GM19351 (cell line): Measurements from ENCODE around the gene EFNB2.

ENCODE experiments used
- ATAC-seq: cut with Tn5 transposase; IDR thresholded peaks from one replicate; pipeline ENCODE4 v1.9.1; 2021; ENCODE audit warnings: mild to moderate bottlenecking, moderate library complexity; ENCODE audit not compliant: unreplicated experiment

EFNB2 gene

GRCh38 chr13:106503730-106504453 lies 31.6 kb downstream of the EFNB2 start:
- ATAC-seq: no peak

DNA sequence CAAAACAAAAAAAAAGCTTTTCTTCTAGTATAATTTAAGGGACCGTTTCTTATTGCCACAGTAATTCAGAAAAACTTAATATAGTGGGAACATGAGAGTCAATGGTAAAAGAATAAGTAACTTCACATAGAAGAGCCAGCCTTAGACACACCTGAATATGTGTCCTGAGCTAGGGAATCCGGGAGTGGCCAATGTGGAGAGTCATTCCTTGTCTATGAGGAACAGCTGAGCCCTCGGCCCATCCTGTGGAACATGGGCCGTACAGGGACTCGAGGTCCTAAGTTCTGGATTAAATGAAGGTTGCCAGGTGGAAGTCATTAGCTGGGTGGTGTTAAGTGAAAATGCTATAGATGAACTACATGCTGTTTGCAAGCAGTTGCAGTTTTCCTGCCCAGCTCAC lies 32.2 kb downstream of the EFNB2 start:
- no peak for ATAC-seq

DNA sequence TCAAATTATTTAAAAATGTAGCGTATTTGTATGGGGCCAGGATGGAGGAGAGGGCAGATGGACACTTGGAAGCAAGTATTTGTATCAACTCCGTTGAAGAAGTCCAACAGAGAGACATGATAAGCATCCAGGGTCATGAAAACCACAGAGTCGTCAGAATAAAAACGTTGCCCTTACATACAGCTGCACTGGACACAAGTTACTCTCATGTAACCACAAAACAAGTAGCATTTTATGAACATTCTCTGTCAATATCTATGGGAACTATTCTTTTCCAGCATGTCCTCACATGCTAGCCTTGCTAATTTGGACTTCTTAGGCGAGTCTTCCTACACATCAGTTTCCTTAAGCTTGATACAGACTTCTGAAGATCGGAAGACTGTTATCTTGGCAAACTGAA lies 35.0 kb downstream of the EFNB2 start:
- ATAC-seq: no peak

- peak; percentile 66 for ATAC-seq
Measured at GRCh38 chr13:106499896-106500295, 35.6 kb downstream of the EFNB2 start.

DNA sequence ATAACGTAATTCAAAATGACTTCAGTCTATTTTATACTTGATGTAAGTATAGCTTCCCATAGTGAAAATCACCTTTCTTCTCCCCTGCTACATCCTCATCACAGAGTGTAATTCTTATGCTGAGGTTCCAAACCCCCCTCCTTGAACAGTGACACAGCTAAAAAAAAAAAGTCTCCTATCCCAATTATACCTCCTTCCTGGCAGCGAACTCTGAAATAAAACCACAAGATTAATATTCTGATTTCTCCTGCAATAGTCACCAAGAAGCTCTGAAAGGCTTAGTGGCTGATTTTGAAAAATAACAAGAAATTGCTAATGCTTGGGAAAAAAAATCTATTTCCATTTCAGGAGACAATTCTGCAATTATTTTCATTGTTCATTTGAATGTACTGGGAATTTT lies 36.3 kb downstream of the EFNB2 start:
- no peak for ATAC-seq

DNA sequence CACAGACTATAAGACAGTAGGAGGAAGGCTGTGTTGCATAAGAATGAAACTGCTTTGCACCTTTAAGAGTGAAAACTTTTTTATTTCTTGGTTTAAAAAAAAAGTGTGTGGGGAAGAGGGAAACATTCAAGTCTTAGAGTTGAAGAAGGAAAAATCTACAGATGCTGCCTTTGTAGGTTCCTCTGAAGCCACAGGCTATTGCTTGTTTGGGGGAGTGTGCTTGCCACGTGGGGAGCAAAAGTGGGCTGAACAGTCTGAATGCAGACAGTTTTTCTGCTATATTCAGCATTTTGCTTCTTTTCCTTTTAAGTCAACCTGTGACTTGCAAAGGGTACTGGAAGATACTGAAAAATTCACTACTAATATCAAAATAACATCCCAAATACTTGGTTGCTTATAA lies 36.9 kb downstream of the EFNB2 start:
- no peak for ATAC-seq

GRCh38 chr13:106498158-106498557 lies 37.3 kb downstream of the EFNB2 start:
- ATAC-seq: no peak

GRCh38 chr13:106497079-106497478 lies 38.4 kb downstream of the EFNB2 start:
- ATAC-seq: no peak

DNA sequence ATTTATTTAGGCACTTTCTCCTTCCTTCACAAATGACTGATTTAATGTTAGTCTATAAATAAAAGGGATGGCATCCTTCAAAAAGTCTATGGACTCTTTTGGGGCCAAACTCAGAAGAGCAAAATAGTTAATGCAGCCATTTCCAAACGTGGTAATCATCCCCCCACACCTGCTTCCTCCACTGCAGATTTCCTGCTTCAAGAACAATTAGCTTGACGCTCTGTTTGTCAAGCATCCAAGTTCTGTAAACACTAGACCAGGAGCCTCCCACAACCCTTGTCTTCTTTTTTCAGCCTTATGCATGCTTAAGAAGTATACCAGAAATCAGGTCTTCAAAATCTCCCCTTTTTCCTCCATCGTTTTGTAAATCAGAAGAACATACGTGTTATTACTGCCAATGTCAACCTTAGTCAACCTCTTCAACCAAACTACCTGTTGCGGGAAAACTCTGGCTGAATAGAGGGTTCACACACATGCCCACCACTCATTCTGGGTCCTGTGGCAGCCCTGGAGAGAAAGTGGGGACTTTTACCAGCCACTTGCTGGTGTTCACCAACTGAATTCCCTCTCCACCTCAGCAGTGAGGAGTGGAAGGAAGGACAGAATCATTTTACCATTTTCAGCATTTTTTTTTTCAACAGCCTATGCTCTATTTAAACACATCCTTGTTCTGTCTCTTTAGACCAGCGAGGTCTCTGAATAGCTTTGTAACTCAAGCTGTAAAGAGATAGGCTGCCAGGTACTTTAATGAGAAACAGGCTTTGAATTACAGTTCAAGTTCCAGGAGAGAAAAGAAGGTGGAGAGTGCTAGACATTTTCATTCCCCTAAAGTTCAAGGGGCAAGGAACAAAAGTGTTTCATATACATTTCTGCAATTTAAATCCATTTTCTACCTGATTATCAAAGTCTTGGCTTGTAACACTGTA lies 39.1 kb downstream of the EFNB2 start:
- no peak for ATAC-seq

GRCh38 chr13:106494936-106495335 lies 40.5 kb downstream of the EFNB2 start:
- no peak for ATAC-seq

- no peak for ATAC-seq
Measured at GRCh38 chr13:106494506-106494905, 41.0 kb downstream of the EFNB2 start.

GRCh38 chr13:106493533-106494220 lies 41.8 kb downstream of the EFNB2 start:
- peak; percentile 80 for ATAC-seq

GRCh38 chr13:106492588-106493475 lies 42.6 kb downstream of the EFNB2 start:
- ATAC-seq: no peak

GRCh38 chr13:106491928-106492587 lies 43.4 kb downstream of the EFNB2 start:
- no peak for ATAC-seq

DNA sequence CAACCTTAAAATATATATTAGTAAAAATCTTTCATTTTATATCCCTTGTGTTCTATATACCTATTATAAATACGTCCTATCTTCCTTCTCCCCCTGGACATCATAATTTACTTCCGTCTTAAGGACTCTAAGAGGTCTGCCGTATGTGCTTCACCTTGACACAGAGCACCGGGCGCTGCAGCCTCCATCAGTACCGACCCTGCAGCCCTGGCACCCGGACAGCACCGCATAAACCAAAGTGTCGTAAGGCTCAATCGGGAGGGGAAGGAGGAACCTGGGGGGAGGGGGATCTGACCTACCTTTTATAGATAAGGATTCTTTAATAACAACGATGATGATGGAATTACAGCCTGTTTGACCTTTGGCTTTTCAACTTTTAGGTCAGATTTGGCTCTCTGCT lies 44.0 kb downstream of the EFNB2 start:
- ATAC-seq: no peak

- no peak for ATAC-seq
Measured at GRCh38 chr13:106490569-106491321, 44.7 kb downstream of the EFNB2 start.

DNA sequence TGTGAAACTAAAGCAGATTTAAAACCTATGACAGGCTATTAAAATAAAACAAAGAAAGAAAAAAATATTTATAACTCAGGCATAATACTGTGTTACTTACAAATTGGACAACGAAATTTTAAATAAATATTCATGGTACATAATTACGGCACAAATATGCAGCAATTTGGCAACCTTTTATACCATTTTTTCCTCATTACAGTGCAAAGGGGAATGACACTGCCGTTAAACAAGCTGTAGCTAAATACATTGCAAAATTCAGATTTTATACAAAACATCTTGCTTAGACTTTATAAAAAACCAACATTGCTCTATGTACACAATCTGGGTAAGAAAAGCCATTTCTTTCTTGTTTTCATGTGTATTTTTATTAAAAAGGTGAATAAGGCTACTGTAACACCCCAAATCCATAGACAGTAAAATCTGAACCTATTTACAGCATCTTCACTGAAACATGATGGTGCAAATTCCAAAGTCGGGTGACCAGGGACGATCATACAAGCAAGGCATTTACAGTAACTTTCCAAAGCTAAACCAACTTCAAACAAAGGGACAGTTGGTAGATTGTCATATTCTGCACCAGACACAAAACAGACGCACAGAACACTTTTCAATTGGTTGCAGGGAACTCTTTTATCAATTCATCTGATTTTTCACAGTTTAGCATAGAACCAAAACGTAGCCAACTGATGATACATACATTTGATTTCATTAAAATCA lies 45.5 kb downstream of the EFNB2 start:
- ATAC-seq: no peak

- ATAC-seq: no peak
Measured at GRCh38 chr13:106488686-106489085, 46.8 kb downstream of the EFNB2 start.

- ATAC-seq: no peak
Measured at GRCh38 chr13:106488076-106488475, 47.4 kb downstream of the EFNB2 start.
